NCI-H2029 (cell line): ENCODE data around the gene LHX6.

Experiments
- DNase-seq: peaks from one replicate; lab custom pipeline; 2025; lab: John Stamatoyannopoulos, UW

LHX6 gene

GRCh38 chr9:122215663-122216062 is 13.1 kb downstream of the LHX6 start:
- DNase-seq, result no peak

- DNase-seq, result no peak
Measured at GRCh38 chr9:122214507-122214906, 14.2 kb downstream of the LHX6 start.

- DNase-seq, result peak; percentile 74
Measured at GRCh38 chr9:122213589-122214413, 15.0 kb downstream of the LHX6 start.

GRCh38 chr9:122213102-122213588 is 15.6 kb downstream of the LHX6 start:
- no peak for DNase-seq

GRCh38 chr9:122212473-122213004 is 16.2 kb downstream of the LHX6 start:
- no peak for DNase-seq

- DNase-seq, result no peak
Measured at GRCh38 chr9:122209451-122209850, 19.3 kb downstream of the LHX6 start.

- no peak for DNase-seq
Measured at GRCh38 chr9:122207096-122207495, 21.7 kb downstream of the LHX6 start.

- DNase-seq, result no peak
Measured at GRCh38 chr9:122206118-122207046, 22.4 kb downstream of the LHX6 start.

- DNase-seq, result no peak
Measured at GRCh38 chr9:122205176-122205575, 23.6 kb downstream of the LHX6 start.

GRCh38 chr9:122204491-122204890 is 24.3 kb downstream of the LHX6 start:
- DNase-seq, result no peak

GRCh38 chr9:122204055-122204454 is 24.7 kb downstream of the LHX6 start:
- DNase-seq, result no peak

- no peak for DNase-seq
Measured at GRCh38 chr9:122202111-122202510, 26.6 kb downstream of the LHX6 start.

- DNase-seq, result no peak
Measured at GRCh38 chr9:122201641-122202040, 27.1 kb downstream of the LHX6 start.

- DNase-seq, result no peak
Measured at GRCh38 chr9:122200960-122201595, 27.7 kb downstream of the LHX6 start.

- DNase-seq, result no peak
Measured at GRCh38 chr9:122197882-122198281, 30.9 kb downstream of the LHX6 start.

GRCh38 chr9:122197426-122197825 is 31.3 kb downstream of the LHX6 start:
- no peak for DNase-seq

- DNase-seq, result no peak
Measured at GRCh38 chr9:122195875-122196274, 32.9 kb downstream of the LHX6 start.

- no peak for DNase-seq
Measured at GRCh38 chr9:122193651-122194050, 35.1 kb downstream of the LHX6 start.

- no peak for DNase-seq
Measured at GRCh38 chr9:122192914-122193525, 35.7 kb downstream of the LHX6 start.

GRCh38 chr9:122192261-122192875 is 36.4 kb downstream of the LHX6 start:
- DNase-seq, result no peak

GRCh38 chr9:122191584-122191983 is 37.2 kb downstream of the LHX6 start:
- no peak for DNase-seq
